HepG2 (cell line): ENCODE data around the gene TCAP. TPM values are rescaled to one million over a fixed set of nuclear protein-coding genes. Genes with fewer than 3 reads are reported as not detected.

Experiments used
- ATF4 ChIP-seq, 2 experiments: fragments of 450-650 bp in 1 of 2; sonication (generic) in 1 of 2; formaldehyde crosslinking; IDR thresholded peaks; 2 replicates each; pipeline versions ENCODE4 v1.5.0 to v1.8.0; 2020 to 2022; ENCODE audit warnings: mild to moderate bottlenecking in 1 of 2, missing genetic modification reagents in 1 of 2
- CC2D1A ChIP-seq: sonication (generic); formaldehyde crosslinking; IDR thresholded peaks from 2 replicates; pipeline ENCODE4 v1.8.1; 2023; ENCODE audit warnings: mild to moderate bottlenecking, missing genetic modification reagents
- DNMT1 ChIP-seq: sonication (generic); formaldehyde crosslinking; IDR thresholded peaks from 2 replicates; pipeline ENCODE4 v1.5.1; 2020; ENCODE audit warnings: mild to moderate bottlenecking, missing genetic modification reagents
- EP300 ChIP-seq, 3 experiments: sonication (generic) in 1 of 3; formaldehyde crosslinking in 1 of 3; IDR thresholded peaks; 2 replicates each; pipeline versions ENCODE4 v1.5.1 to v1.6.1; 2011 to 2020; ENCODE audit warnings: low read depth in 2 of 3, low read length in 2 of 3, borderline replicate concordance in 1 of 3, improper control_type of control experiment in 1 of 3, mild to moderate bottlenecking in 1 of 3, missing genetic modification reagents in 1 of 3, moderate library complexity in 1 of 3
- FOXC1 ChIP-seq: sonication (generic); formaldehyde crosslinking; IDR thresholded peaks from 2 replicates; pipeline ENCODE4 v1.8.0; 2022; ENCODE audit warnings: mild to moderate bottlenecking, missing genetic modification reagents, borderline replicate concordance
- FOXO1 ChIP-seq: sonication (generic); formaldehyde crosslinking; IDR thresholded peaks from 2 replicates; pipeline ENCODE4 v1.4.0; 2020; ENCODE audit warnings: missing genetic modification reagents
- GFI1 ChIP-seq: sonication (generic); formaldehyde crosslinking; IDR thresholded peaks from 2 replicates; pipeline ENCODE4 v1.5.0; 2020; ENCODE audit warnings: missing genetic modification reagents, mild to moderate bottlenecking, borderline replicate concordance
- HHEX ChIP-seq: IDR thresholded peaks from 2 replicates; pipeline ENCODE4 v1.6.1; 2016; ENCODE audit warnings: control low read depth
- IKZF1 ChIP-seq: fragments of 450-650 bp; IDR thresholded peaks from 2 replicates; pipeline ENCODE4 v1.7.1; 2016
- MZF1 ChIP-seq: sonication (generic); formaldehyde crosslinking; IDR thresholded peaks from 2 replicates; pipeline ENCODE4 v1.8.1; 2023; ENCODE audit warnings: mild to moderate bottlenecking, missing genetic modification reagents, borderline replicate concordance
- NFE2L2 ChIP-seq: fragments of 150-350 bp; IDR thresholded peaks from 2 replicates; pipeline ENCODE4 v1.6.1; 2014; ENCODE audit warnings: low read length
- NFIC ChIP-seq: IDR thresholded peaks from 2 replicates; pipeline ENCODE4 v1.6.1; 2012; ENCODE audit warnings: mild to moderate bottlenecking, low read length, inconsistent platforms
- SMYD3 ChIP-seq: sonication (generic); formaldehyde crosslinking; IDR thresholded peaks from 2 replicates; pipeline ENCODE4 v1.8.1; 2023; ENCODE audit warnings: mild to moderate bottlenecking, missing genetic modification reagents
- TAF1 ChIP-seq: sonication (generic); formaldehyde crosslinking; IDR thresholded peaks from 2 replicates; pipeline ENCODE4 v1.4.0; 2020; ENCODE audit warnings: missing genetic modification reagents
- ZNF20 ChIP-seq: sonication (generic); formaldehyde crosslinking; IDR thresholded peaks from 2 replicates; pipeline ENCODE4 v1.4.0; 2020; ENCODE audit warnings: mild to moderate bottlenecking, moderate library complexity, missing genetic modification reagents
- ZNF441 ChIP-seq: sonication (generic); formaldehyde crosslinking; IDR thresholded peaks from 2 replicates; pipeline ENCODE4 v1.7.0; 2021; ENCODE audit warnings: missing genetic modification reagents, borderline replicate concordance
- ZNF503 ChIP-seq: sonication (generic); formaldehyde crosslinking; IDR thresholded peaks from 2 replicates; pipeline ENCODE4 v1.4.0; 2020; ENCODE audit warnings: missing genetic modification reagents
- ZNF572 ChIP-seq: sonication (generic); formaldehyde crosslinking; IDR thresholded peaks from 2 replicates; pipeline ENCODE4 v1.5.1; 2020; ENCODE audit warnings: mild to moderate bottlenecking, missing genetic modification reagents
- ZNF616 ChIP-seq: sonication (generic); formaldehyde crosslinking; IDR thresholded peaks from 2 replicates; pipeline ENCODE4 v1.5.0; 2020; ENCODE audit warnings: low read depth, mild to moderate bottlenecking, missing genetic modification reagents
- polyA plus RNA-seq, 8 experiments: library from polyadenylated mRNA; depleted of rRNA in 3 of 8; stranded (reverse) in 7 of 8; unstranded in 1 of 8; fragments of >200 nt; fragmentation: Illumina TruSeq in 4 of 8; extraction: Trizol in 4 of 8; gene quantifications; 2 replicates each; pipeline versions ENCODE4 v1.2.1 to v1.2.3, GENCODE V29; 2011 to 2016; ENCODE audit warnings: low read depth in 4 of 8, missing spikeins in 1 of 8, mixed read lengths in 1 of 8; ENCODE audit not compliant: insufficient read depth in 1 of 8
- total RNA-seq, 5 experiments: library from RNA; depleted of rRNA; stranded (reverse); fragments of >200 nt; fragmentation: Illumina TruSeq; extraction: Trizol; gene quantifications; 2 replicates each; pipeline ENCODE4 v1.2.3, GENCODE V29; 2016; ENCODE audit warnings: low read depth in 1 of 5
- TF ChIP-seq, protein P1 (sequence below): sonication (generic); formaldehyde crosslinking; IDR thresholded peaks from 2 replicates; pipeline ENCODE4 v1.4.0; 2020; ENCODE audit warnings: mild to moderate bottlenecking, missing genetic modification reagents, borderline replicate concordance
- TF ChIP-seq, protein P2 (sequence below): IDR thresholded peaks from 2 replicates; pipeline ENCODE4 v1.6.1; 2016

TCAP gene
- total and polyA plus RNA-seq, 2 of the 13 experiments (the other 11 are each of a cell fraction or from before 2014, with no cell fraction given), result 0.24 to 0.65 TPM

DNA sequence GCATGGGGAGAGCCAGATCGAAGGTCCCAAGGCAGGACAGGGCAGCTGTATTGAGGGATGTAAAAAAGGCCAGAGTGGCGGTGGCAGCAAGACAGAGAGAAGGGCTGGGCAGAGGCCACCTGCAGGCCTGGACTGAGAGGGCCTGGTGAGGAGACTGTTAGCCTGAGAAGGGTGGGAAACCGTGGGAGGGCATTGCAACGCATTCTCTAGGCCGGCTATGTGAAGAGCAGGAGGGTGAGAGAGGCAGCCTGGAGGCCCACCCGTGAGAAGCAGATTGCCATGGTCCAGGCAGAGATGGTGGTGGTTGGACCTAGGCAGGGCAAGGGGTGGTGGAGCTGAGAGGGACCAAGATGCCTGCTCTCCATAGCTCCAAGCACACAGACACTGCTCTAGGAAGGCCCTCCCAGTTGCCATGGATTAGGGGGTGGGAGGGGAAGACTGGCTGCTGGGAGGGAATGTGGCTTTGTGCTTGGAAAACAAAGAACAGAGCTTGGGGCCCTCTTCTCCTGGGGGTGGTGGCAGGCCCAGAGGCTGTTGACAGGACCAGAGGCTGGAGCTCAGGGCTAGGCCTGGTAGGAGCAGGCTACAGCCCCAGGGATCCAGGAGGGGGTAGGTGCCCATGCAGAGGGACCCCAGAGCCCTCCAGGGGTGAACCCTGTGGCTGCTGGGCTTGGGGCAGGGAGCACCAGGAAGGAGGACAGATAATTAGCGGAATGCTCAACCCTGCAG is 12.4 kb upstream of the TCAP start (continued):
- no peak for TF ChIP-seq EP300 (IDR thresholded peaks at IDR 0.05; ENCODE audit: low read depth in 2 of 2, low read length in 2 of 2)
- no peak for TF ChIP-seq EP300 (CRISPR knock-in tag; IDR thresholded peaks at IDR 0.05; ENCODE audit: borderline replicate concordance)
- no peak for TF ChIP-seq IKZF1
- no peak for TF ChIP-seq MZF1
- TF ChIP-seq ZNF441 (CRISPR knock-in tag), result peak; percentile 39; the same call in 1 of the 2 replicates
- TF ChIP-seq SMYD3 (CRISPR knock-in tag), result no peak
- TF ChIP-seq TAF1 (CRISPR knock-in tag), result 0 out of 2 replicates have a peak, but pooled peaks have one; percentile 29
- TF ChIP-seq ZNF503 (CRISPR knock-in tag), result no peak
- TF ChIP-seq HHEX (CRISPR knock-in tag), result no peak
- TF ChIP-seq NFE2L2, result no peak
- TF ChIP-seq ATF4 (CRISPR knock-in tag; IDR thresholded peaks at IDR 0.05), result no peak
- no peak for TF ChIP-seq NFIC
- TF ChIP-seq, protein P1, sequence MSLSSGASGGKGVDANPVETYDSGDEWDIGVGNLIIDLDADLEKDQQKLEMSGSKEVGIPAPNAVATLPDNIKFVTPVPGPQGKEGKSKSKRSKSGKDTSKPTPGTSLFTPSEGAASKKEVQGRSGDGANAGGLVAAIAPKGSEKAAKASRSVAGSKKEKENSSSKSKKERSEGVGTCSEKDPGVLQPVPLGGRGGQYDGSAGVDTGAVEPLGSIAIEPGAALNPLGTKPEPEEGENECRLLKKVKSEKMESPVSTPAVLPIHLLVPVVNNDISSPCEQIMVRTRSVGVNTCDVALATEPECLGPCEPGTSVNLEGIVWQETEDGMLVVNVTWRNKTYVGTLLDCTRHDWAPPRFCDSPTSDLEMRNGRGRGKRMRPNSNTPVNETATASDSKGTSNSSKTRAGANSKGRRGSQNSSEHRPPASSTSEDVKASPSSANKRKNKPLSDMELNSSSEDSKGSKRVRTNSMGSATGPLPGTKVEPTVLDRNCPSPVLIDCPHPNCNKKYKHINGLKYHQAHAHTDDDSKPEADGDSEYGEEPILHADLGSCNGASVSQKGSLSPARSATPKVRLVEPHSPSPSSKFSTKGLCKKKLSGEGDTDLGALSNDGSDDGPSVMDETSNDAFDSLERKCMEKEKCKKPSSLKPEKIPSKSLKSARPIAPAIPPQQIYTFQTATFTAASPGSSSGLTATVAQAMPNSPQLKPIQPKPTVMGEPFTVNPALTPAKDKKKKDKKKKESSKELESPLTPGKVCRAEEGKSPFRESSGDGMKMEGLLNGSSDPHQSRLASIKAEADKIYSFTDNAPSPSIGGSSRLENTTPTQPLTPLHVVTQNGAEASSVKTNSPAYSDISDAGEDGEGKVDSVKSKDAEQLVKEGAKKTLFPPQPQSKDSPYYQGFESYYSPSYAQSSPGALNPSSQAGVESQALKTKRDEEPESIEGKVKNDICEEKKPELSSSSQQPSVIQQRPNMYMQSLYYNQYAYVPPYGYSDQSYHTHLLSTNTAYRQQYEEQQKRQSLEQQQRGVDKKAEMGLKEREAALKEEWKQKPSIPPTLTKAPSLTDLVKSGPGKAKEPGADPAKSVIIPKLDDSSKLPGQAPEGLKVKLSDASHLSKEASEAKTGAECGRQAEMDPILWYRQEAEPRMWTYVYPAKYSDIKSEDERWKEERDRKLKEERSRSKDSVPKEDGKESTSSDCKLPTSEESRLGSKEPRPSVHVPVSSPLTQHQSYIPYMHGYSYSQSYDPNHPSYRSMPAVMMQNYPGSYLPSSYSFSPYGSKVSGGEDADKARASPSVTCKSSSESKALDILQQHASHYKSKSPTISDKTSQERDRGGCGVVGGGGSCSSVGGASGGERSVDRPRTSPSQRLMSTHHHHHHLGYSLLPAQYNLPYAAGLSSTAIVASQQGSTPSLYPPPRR (CRISPR knock-in tag), result peak; percentile 25; the same call in 1 of the 2 replicates
- no peak for TF ChIP-seq GFI1 (CRISPR knock-in tag)
- TF ChIP-seq FOXO1 (CRISPR knock-in tag), result no peak; the same call in 1 of the 2 replicates
- no peak for TF ChIP-seq ZNF20 (CRISPR knock-in tag)
- no peak for TF ChIP-seq CC2D1A (CRISPR knock-in tag)
- no peak for TF ChIP-seq ZNF572 (CRISPR knock-in tag)
- TF ChIP-seq FOXC1 (CRISPR knock-in tag), result no peak
- TF ChIP-seq ZNF616 (CRISPR knock-in tag), result no peak
- TF ChIP-seq, protein P2, sequence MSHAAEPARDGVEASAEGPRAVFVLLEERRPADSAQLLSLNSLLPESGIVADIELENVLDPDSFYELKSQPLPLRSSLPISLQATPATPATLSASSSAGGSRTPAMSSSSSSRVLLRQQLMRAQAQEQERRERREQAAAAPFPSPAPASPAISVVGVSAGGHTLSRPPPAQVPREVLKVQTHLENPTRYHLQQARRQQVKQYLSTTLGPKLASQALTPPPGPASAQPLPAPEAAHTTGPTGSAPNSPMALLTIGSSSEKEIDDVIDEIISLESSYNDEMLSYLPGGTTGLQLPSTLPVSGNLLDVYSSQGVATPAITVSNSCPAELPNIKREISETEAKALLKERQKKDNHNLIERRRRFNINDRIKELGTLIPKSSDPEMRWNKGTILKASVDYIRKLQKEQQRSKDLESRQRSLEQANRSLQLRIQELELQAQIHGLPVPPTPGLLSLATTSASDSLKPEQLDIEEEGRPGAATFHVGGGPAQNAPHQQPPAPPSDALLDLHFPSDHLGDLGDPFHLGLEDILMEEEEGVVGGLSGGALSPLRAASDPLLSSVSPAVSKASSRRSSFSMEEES (CRISPR knock-in tag), result no peak
- peak; percentile 65; the same call in 1 of the 2 replicates for TF ChIP-seq DNMT1
